Measurements from ENCODE around the gene CBFA2T3. TPM values are rescaled to one million over a fixed set of nuclear protein-coding genes. Genes with fewer than 3 reads are reported as not detected.
A peak's percentile ranks its signal among the peaks of the same experiment; 100 is the strongest.
"Not testable (repeated sequence)": the region's sequence is repeated elsewhere in the genome, so short reads cannot be mapped to it uniquely, and the experiment has no call there.

Gene CBFA2T3
- polyA plus RNA-seq, 4 donors = 1.8 to 3.6 (median 3.5) TPM

- no peak for DNase-seq (ENCODE audit: low read depth in 4 of 4, low spot score in 2 of 4)
These were observed 48.5 kb downstream of the CBFA2T3 start for GRCh38 chr16:88928405-88929090.

- DNase-seq (ENCODE audit: low read depth in 4 of 4, low spot score in 2 of 4) = no peak
These were observed 49.3 kb downstream of the CBFA2T3 start for GRCh38 chr16:88927661-88928060.

- no peak for DNase-seq (ENCODE audit: low read depth in 4 of 4, low spot score in 2 of 4)
These were observed 50.0 kb downstream of the CBFA2T3 start for GRCh38 chr16:88927010-88927409.

- no peak for DNase-seq (ENCODE audit: low read depth in 4 of 4, low spot score in 2 of 4)
These were observed 50.5 kb downstream of the CBFA2T3 start for GRCh38 chr16:88926374-88926990.

- DNase-seq (ENCODE audit: low read depth in 4 of 4, low spot score in 2 of 4) = no peak
These were observed 51.5 kb downstream of the CBFA2T3 start for GRCh38 chr16:88925540-88925887.

- DNase-seq (ENCODE audit: low read depth in 4 of 4, low spot score in 2 of 4) = no peak
These were observed 52.0 kb downstream of the CBFA2T3 start for GRCh38 chr16:88924834-88925539.

GRCh38 chr16:88923926-88924833 is 52.8 kb downstream of the CBFA2T3 start:
- DNase-seq (ENCODE audit: low read depth in 4 of 4, low spot score in 2 of 4) = no peak

- DNase-seq (ENCODE audit: low read depth in 4 of 4, low spot score in 2 of 4) = no peak
These were observed 53.6 kb downstream of the CBFA2T3 start for GRCh38 chr16:88923450-88923849.

- no peak for DNase-seq (ENCODE audit: low read depth in 4 of 4, low spot score in 2 of 4)
These were observed 54.1 kb downstream of the CBFA2T3 start for GRCh38 chr16:88922826-88923410.

- DNase-seq (ENCODE audit: low read depth in 4 of 4, low spot score in 2 of 4) = no peak
These were observed 54.7 kb downstream of the CBFA2T3 start for GRCh38 chr16:88922114-88922825.

- no peak for DNase-seq (ENCODE audit: low read depth in 4 of 4, low spot score in 2 of 4)
These were observed 55.4 kb downstream of the CBFA2T3 start for GRCh38 chr16:88921591-88921990.

- DNase-seq (ENCODE audit: low read depth in 4 of 4, low spot score in 2 of 4) = no peak
These were observed 56.1 kb downstream of the CBFA2T3 start for GRCh38 chr16:88920618-88921590.

- no peak for DNase-seq (ENCODE audit: low read depth in 4 of 4, low spot score in 2 of 4)
These were observed 57.1 kb downstream of the CBFA2T3 start for GRCh38 chr16:88919936-88920335.

GRCh38 chr16:88918896-88919295 is 58.1 kb downstream of the CBFA2T3 start:
- DNase-seq (ENCODE audit: low read depth in 4 of 4, low spot score in 2 of 4) = not testable (repeated sequence)

GRCh38 chr16:88917915-88918627 is 58.9 kb downstream of the CBFA2T3 start:
- no peak for DNase-seq (ENCODE audit: low read depth in 4 of 4, low spot score in 2 of 4)

GRCh38 chr16:88917146-88917914 is 59.7 kb downstream of the CBFA2T3 start:
- DNase-seq (ENCODE audit: low read depth in 4 of 4, low spot score in 2 of 4) = peak in 1 of 4 donors; percentile 51

GRCh38 chr16:88915639-88916327 is 61.2 kb downstream of the CBFA2T3 start:
- no peak for DNase-seq (ENCODE audit: low read depth in 4 of 4, low spot score in 2 of 4)

All from left renal cortex interstitium (tissue), 4 donors.